ENCODE results near the gene ARHGEF1.

Gene ARHGEF1

GRCh38 chr19:41864374-41864773 is 18.6 kb upstream of the ARHGEF1 start:
- TF ChIP-seq EZH2phosphoT487 (IDR thresholded peaks at IDR 0.05; ENCODE audit: borderline replicate concordance) (no peak), CTCF (conservative IDR thresholded peaks at IDR 0.05; ENCODE audit: low read length) (no peak)
- H3K79me2 ChIP-seq (ENCODE audit: insufficient read depth, low read length) = peaks cover 92% of the 10 kb centered on the region

GRCh38 chr19:41866284-41866683 is 16.7 kb upstream of the ARHGEF1 start:
- Histone ChIP-seq H3K36me3 (ENCODE audit: insufficient read depth, low read length) (peaks cover 83% of the 10 kb centered on the region), H3K4me2 (ENCODE audit: low read depth, low read length, poor library complexity, severe bottlenecking) (peak overlapping the region; percentile 59), H3K4me1 (ENCODE audit: insufficient read depth, low read length, poor library complexity, severe bottlenecking) (peaks cover 43% of the 10 kb centered on the region), H4K20me1 (ENCODE audit: insufficient read depth, low read length, poor library complexity, severe bottlenecking) (peaks cover 86% of the 10 kb centered on the region), H3K9ac (ENCODE audit: low read depth, low read length, poor library complexity, severe bottlenecking) (no peak overlapping the region), H3K79me2 (ENCODE audit: insufficient read depth, low read length) (peaks cover 80% of the 10 kb centered on the region), H3K9me3 (ENCODE audit: insufficient read depth, low read depth, low read length) (no peaks in the 10 kb centered on the region), H3K9me2 (replicated peaks; ENCODE audit: low read depth, low read length) (no peaks in the 10 kb centered on the region), H3F3A (ENCODE audit: low read depth) (no peaks in the 10 kb centered on the region), H3K4me3 (ENCODE audit: low read length, poor library complexity, severe bottlenecking) (no peak overlapping the region), H2AFZ (ENCODE audit: low read length) (no peak overlapping the region), H3K27me3 (ENCODE audit: insufficient read depth, low read length, poor library complexity, severe bottlenecking) (no peaks in the 10 kb centered on the region)
- no peak for TF ChIP-seq EZH2phosphoT487 (IDR thresholded peaks at IDR 0.05; ENCODE audit: borderline replicate concordance)

More at GRCh38 chr19:41864374-41864773, 18.6 kb upstream of the ARHGEF1 start:
- Histone ChIP-seq H3K9me2 (replicated peaks; ENCODE audit: low read depth, low read length) (no peaks in the 10 kb centered on the region), H3K4me1 (ENCODE audit: insufficient read depth, low read length, poor library complexity, severe bottlenecking) (peaks cover 50% of the 10 kb centered on the region), H3K36me3 (ENCODE audit: insufficient read depth, low read length) (peaks cover 66% of the 10 kb centered on the region), H4K20me1 (ENCODE audit: insufficient read depth, low read length, poor library complexity, severe bottlenecking) (peaks cover 84% of the 10 kb centered on the region), H3K4me3 (ENCODE audit: low read length, poor library complexity, severe bottlenecking) (peak overlapping the region; percentile 32), H2AFZ (ENCODE audit: low read length) (no peak overlapping the region), H3F3A (ENCODE audit: low read depth) (no peaks in the 10 kb centered on the region), H3K4me2 (ENCODE audit: low read depth, low read length, poor library complexity, severe bottlenecking) (peak overlapping the region; percentile 59), H3K27me3 (ENCODE audit: insufficient read depth, low read length, poor library complexity, severe bottlenecking) (peaks cover 5% of the 10 kb centered on the region), H3K9me3 (ENCODE audit: insufficient read depth, low read depth, low read length) (no peaks in the 10 kb centered on the region), H3K9ac (ENCODE audit: low read depth, low read length, poor library complexity, severe bottlenecking) (peak overlapping the region; percentile 19)

GRCh38 chr19:41868120-41868988 is 14.6 kb upstream of the ARHGEF1 start:
- peak overlapping the region; percentile 16 for H3K9ac ChIP-seq (ENCODE audit: low read depth, low read length, poor library complexity, severe bottlenecking)
- H3K9me3 ChIP-seq (ENCODE audit: insufficient read depth, low read depth, low read length) = no peaks in the 10 kb centered on the region
- H3K4me1 ChIP-seq (ENCODE audit: insufficient read depth, low read length, poor library complexity, severe bottlenecking) = peaks cover 23% of the 10 kb centered on the region
- no peaks in the 10 kb centered on the region for H3K27me3 ChIP-seq (ENCODE audit: insufficient read depth, low read length, poor library complexity, severe bottlenecking)
- H3K4me3 ChIP-seq (ENCODE audit: low read length, poor library complexity, severe bottlenecking) = no peak overlapping the region
- peak overlapping the region; percentile 46 for H3K4me2 ChIP-seq (ENCODE audit: low read depth, low read length, poor library complexity, severe bottlenecking)
- peaks cover 59% of the 10 kb centered on the region for H3K79me2 ChIP-seq (ENCODE audit: insufficient read depth, low read length)
- no peak overlapping the region for H2AFZ ChIP-seq (ENCODE audit: low read length)
- H4K20me1 ChIP-seq (ENCODE audit: insufficient read depth, low read length, poor library complexity, severe bottlenecking) = peaks cover 66% of the 10 kb centered on the region
- H3K36me3 ChIP-seq (ENCODE audit: insufficient read depth, low read length) = peaks cover 77% of the 10 kb centered on the region
- H3F3A ChIP-seq (ENCODE audit: low read depth) = peaks cover 15% of the 10 kb centered on the region; the same call in 1 of the 2 replicates
- no peaks in the 10 kb centered on the region for H3K9me2 ChIP-seq (replicated peaks; ENCODE audit: low read depth, low read length)
- no peak for TF ChIP-seq EZH2phosphoT487 (IDR thresholded peaks at IDR 0.05; ENCODE audit: borderline replicate concordance)
- no peak for TF ChIP-seq CTCF (conservative IDR thresholded peaks at IDR 0.05; ENCODE audit: low read length)
